SK-N-SH (cell line): Measurements from ENCODE around the gene ARHGAP36. TPM values are rescaled to one million over a fixed set of nuclear protein-coding genes. Genes with fewer than 3 reads are reported as not detected.

ENCODE experiments used
- CTCF ChIA-PET: fragments of 300-600, 350-600 bp; formaldehyde crosslinking; extraction: SDS; loops from one replicate; lab custom pipeline; 2021; lab: Yijun Ruan, JAX
- POLR2A ChIA-PET: fragments of 350-600 bp; sonication (Branson Sonifier 250); formaldehyde crosslinking; extraction: SDS; loops from one replicate; lab custom pipeline; 2020; ENCODE audit warnings: antibody characterized with exemption, inconsistent platforms; lab: Yijun Ruan, JAX
- DNase-seq: peaks from one replicate; pipeline ENCODE4 v3.0.0; 2012
- H2AFZ ChIP-seq: fragments of 200-600 bp; sonication (generic); 2 replicates; pipeline ENCODE4 v1.8.1; 2016; ENCODE audit warnings: antibody characterized with exemption, mild to moderate bottlenecking, low read depth
- H3F3A ChIP-seq: fragments of 200-600 bp; sonication (generic); replicated peaks from 2 replicates; pipeline ENCODE3; 2016; ENCODE audit warnings: antibody characterized with exemption, mild to moderate bottlenecking; ENCODE audit not compliant: insufficient read depth
- H3K27ac ChIP-seq, 2 experiments: fragments of 200-500 bp in 1 of 2; fragments of 200-600 bp in 1 of 2; sonication (Bioruptor generic) in 1 of 2; sonication (generic), shearing (Covaris generic) in 1 of 2; 2 replicates each; pipeline versions ENCODE4 v1.5.1 to v1.6.1; 2014 to 2016; ENCODE audit warnings: low read depth in 2 of 2, inconsistent platforms in 1 of 2, low read length in 1 of 2, mild to moderate bottlenecking in 1 of 2, mixed read lengths in 1 of 2
- H3K27me3 ChIP-seq: fragments of 200-600 bp; sonication (generic), shearing (Covaris generic); 2 replicates; pipeline ENCODE4 v1.6.1; 2016; ENCODE audit warnings: mixed run types; ENCODE audit not compliant: insufficient read depth
- H3K36me3 ChIP-seq, 2 experiments: fragments of 200-500 bp in 1 of 2; fragments of 200-600 bp in 1 of 2; sonication (Bioruptor generic) in 1 of 2; sonication (generic) in 1 of 2; replicated peaks in 1 of 2; 2 replicates each; pipeline versions ENCODE3 to v1.5.1; 2014 to 2016; ENCODE audit warnings: low read length in 1 of 2, mild to moderate bottlenecking in 1 of 2; ENCODE audit not compliant: insufficient read depth in 2 of 2, control insufficient read depth in 1 of 2
- H3K4me1 ChIP-seq, 2 experiments: fragments of 200-500 bp in 1 of 2; fragments of 200-600 bp in 1 of 2; sonication (Bioruptor generic) in 1 of 2; sonication (generic), shearing (Covaris generic) in 1 of 2; 2 replicates each; pipeline versions ENCODE4 v1.5.1 to v1.6.1; 2014 to 2016; ENCODE audit warnings: low read depth in 1 of 2, low read length in 1 of 2, mixed run types in 1 of 2; ENCODE audit not compliant: insufficient read depth in 2 of 2, control insufficient read depth in 1 of 2
- H3K4me2 ChIP-seq: fragments of 200-600 bp; sonication (generic), shearing (Covaris generic); 2 replicates; pipeline ENCODE4 v1.6.1; 2017; ENCODE audit warnings: mixed run types
- H3K4me3 ChIP-seq, 2 experiments: fragments of 200-500 bp in 1 of 2; fragments of 200-600 bp in 1 of 2; sonication (Bioruptor generic) in 1 of 2; sonication (generic), shearing (Covaris generic) in 1 of 2; 2 replicates each; pipeline versions ENCODE4 v1.5.1 to v1.8.1; 2014 to 2016; ENCODE audit warnings: low read depth in 2 of 2, inconsistent platforms in 1 of 2, low read length in 1 of 2, mild to moderate bottlenecking in 1 of 2, mixed read lengths in 1 of 2, moderate library complexity in 1 of 2
- H3K79me2 ChIP-seq: fragments of 200-600 bp; sonication (generic); 2 replicates; pipeline ENCODE4 v1.8.1; 2017; ENCODE audit warnings: mild to moderate bottlenecking; ENCODE audit not compliant: insufficient read depth
- H3K9ac ChIP-seq: fragments of 200-600 bp; sonication (generic); 2 replicates; pipeline ENCODE4 v1.6.1; 2017; ENCODE audit warnings: mixed run types
- H3K9me2 ChIP-seq: fragments of 200-600 bp; sonication (generic); 2 replicates; pipeline ENCODE4 v1.6.1; 2017; ENCODE audit warnings: mixed run types
- H3K9me3 ChIP-seq: fragments of 200-600 bp; sonication (generic); 2 replicates; pipeline ENCODE4 v1.6.1; 2017; ENCODE audit warnings: mixed run types, mild to moderate bottlenecking, moderate library complexity
- H4K20me1 ChIP-seq: fragments of 200-600 bp; sonication (generic); 2 replicates; pipeline ENCODE4 v1.6.1; 2017; ENCODE audit warnings: mild to moderate bottlenecking, mixed run types; ENCODE audit not compliant: insufficient read depth
- EP300 ChIP-seq, 2 experiments: IDR thresholded peaks; 2 replicates each; pipeline versions ENCODE4 v1.4.0 to v1.6.1; 2012; ENCODE audit warnings: borderline replicate concordance in 1 of 2, low read depth in 1 of 2, low read length in 1 of 2
- FOSL2 ChIP-seq: IDR thresholded peaks from 2 replicates; pipeline ENCODE4 v1.4.0; 2012; ENCODE audit warnings: low read depth, mild to moderate bottlenecking, moderate library complexity, borderline replicate concordance
- JUND ChIP-seq: IDR thresholded peaks from 2 replicates; pipeline ENCODE4 v1.4.0; 2012
- MAX ChIP-seq: IDR thresholded peaks from 2 replicates; pipeline ENCODE4 v1.4.0; 2012; ENCODE audit warnings: low read depth
- MXI1 ChIP-seq: IDR thresholded peaks from 2 replicates; pipeline ENCODE4 v1.6.1; 2012; ENCODE audit warnings: mild to moderate bottlenecking, low read depth, low read length, improper control_type of control experiment
- NFIC ChIP-seq: IDR thresholded peaks from 2 replicates; pipeline ENCODE4 v1.4.0; 2012; ENCODE audit warnings: borderline replicate concordance
- NRF1 ChIP-seq: IDR thresholded peaks from 2 replicates; pipeline ENCODE4 v1.6.1; 2012; ENCODE audit warnings: low read depth, mild to moderate bottlenecking, low read length
- POLR2AphosphoS5 ChIP-seq: IDR thresholded peaks from 2 replicates; pipeline ENCODE4 v1.6.1; 2012; ENCODE audit warnings: low read depth, low read length
- RAD21 ChIP-seq: IDR thresholded peaks from 2 replicates; pipeline ENCODE4 v1.6.1; 2012; ENCODE audit warnings: mild to moderate bottlenecking, low read length
- REST ChIP-seq: IDR thresholded peaks from 2 replicates; pipeline ENCODE4 v1.6.1; 2012; ENCODE audit warnings: mild to moderate bottlenecking, low read depth, low read length, moderate library complexity
- RXRA ChIP-seq: IDR thresholded peaks from 2 replicates; pipeline ENCODE4 v1.4.0; 2012; ENCODE audit warnings: low read depth, mild to moderate bottlenecking, borderline replicate concordance
- TEAD4 ChIP-seq: IDR thresholded peaks from 2 replicates; pipeline ENCODE4 v1.4.0; 2012; ENCODE audit warnings: mild to moderate bottlenecking, borderline replicate concordance; ENCODE audit not compliant: insufficient read depth
- YY1 ChIP-seq: IDR thresholded peaks from 2 replicates; pipeline ENCODE4 v1.4.0; 2012; ENCODE audit warnings: low read depth, mild to moderate bottlenecking
- ZBTB33 ChIP-seq: IDR thresholded peaks from 2 replicates; pipeline ENCODE4 v1.4.0; 2012; ENCODE audit warnings: low read depth, borderline replicate concordance
- WGBS: methylation state at CpG from one replicate; pipeline ENCODE4 v1.1.6; 2017; ENCODE audit warnings: low lambda C conversion rate; 5-methylcytosine and 5-hydroxymethylcytosine counted together
- polyA plus RNA-seq, 3 experiments: library from polyadenylated mRNA; depleted of rRNA; stranded (reverse); fragments of >200 nt; gene quantifications; 2 replicates each; pipeline ENCODE4 v1.2.3, GENCODE V29; 2012
- TF ChIP-seq, protein P1 (sequence below): IDR thresholded peaks from 2 replicates; pipeline ENCODE4; 2012
- TF ChIP-seq, protein P2 (sequence below): fragments of 150-350 bp; IDR thresholded peaks from 2 replicates; pipeline ENCODE4 v1.6.1; 2017; ENCODE audit warnings: antibody characterized with exemption, low read length, low read depth, borderline replicate concordance
- TF ChIP-seq, protein P3 (sequence below): IDR thresholded peaks from 2 replicates; pipeline ENCODE4 v1.4.0; 2012; ENCODE audit warnings: low read depth, borderline replicate concordance

The ARHGAP36 gene
- polyA plus RNA-seq, 1 of the 3 experiments (the other 2 are of a cell fraction), result 0.23 TPM

- H3K27me3 ChIP-seq, result no peaks in the 10 kb centered on the region; the same call in 1 of the 2 replicates
- ChIA-PET POLR2A (no interaction called here), CTCF (interaction anchor here (0.7 to 1.5 kb wide), 2 partner anchors 18 to 53 kb away, joined by 3 to 5 read pairs; no protein-coding TSS in a partner anchor)
- 39% methylated on average over 9 of the region's 9 CpGs for WGBS
- no peaks in the 10 kb centered on the region for H4K20me1 ChIP-seq
- no peaks in the 10 kb centered on the region for H3K9me3 ChIP-seq
- no peak overlapping the region for H3K4me2 ChIP-seq
- no peaks in the 10 kb centered on the region for H3K36me3 ChIP-seq
- no peaks in the 10 kb centered on the region for H3K9me2 ChIP-seq
- H2AFZ ChIP-seq, result no peak overlapping the region
- no peaks in the 10 kb centered on the region for H3F3A ChIP-seq
- H3K79me2 ChIP-seq, result no peaks in the 10 kb centered on the region
- H3K4me3 ChIP-seq, result no peak overlapping the region
- no peak overlapping the region for H3K9ac ChIP-seq
- no peak for TF ChIP-seq EP300 (IDR thresholded peaks at IDR 0.05; ENCODE audit: borderline replicate concordance in 1 of 2, low read depth in 1 of 2, low read length in 1 of 2)
- peaks cover 0 to 20% of the 10 kb centered on the region in 2 experiments; a peak in 1 of 4 replicates for H3K4me1 ChIP-seq
- H3K27ac ChIP-seq, result no peak overlapping the region
- DNase-seq, result no peak
Measured at GRCh38 chrX:131047180-131047579, 11.0 kb upstream of the ARHGAP36 start.

DNA sequence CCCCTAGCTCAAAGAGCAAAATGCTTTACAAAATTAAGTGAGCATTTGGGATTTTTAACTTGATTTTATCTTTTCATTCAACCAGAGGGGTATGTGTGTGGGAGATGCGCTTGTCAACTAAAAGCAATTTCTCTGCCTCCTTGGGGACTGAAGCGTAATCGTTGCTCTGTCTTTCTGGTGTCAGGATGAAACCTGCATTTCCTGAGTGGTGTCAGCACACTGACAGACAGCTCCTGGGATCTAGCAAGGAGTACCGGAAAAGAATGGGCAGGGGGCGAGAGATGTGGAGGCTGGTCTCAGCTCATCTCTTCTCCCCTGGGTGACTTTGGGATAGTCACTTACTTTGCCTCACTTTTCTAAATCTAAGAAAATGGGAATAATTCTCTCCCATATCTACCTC lies 5.1 kb upstream of the ARHGAP36 start:
- POLR2A ChIA-PET, result interaction anchor here (1.1 kb wide), 1 partner anchor 12 kb away, joined by 3 read pairs; no protein-coding TSS in a partner anchor
- Histone ChIP-seq H3K36me3 (no peaks in the 10 kb centered on the region), H3K4me2 (no peak overlapping the region), H3K9ac (no peak overlapping the region), H3K9me2 (no peaks in the 10 kb centered on the region), H3K27me3 (no peaks in the 10 kb centered on the region; the same call in 1 of the 2 replicates), H4K20me1 (no peaks in the 10 kb centered on the region), H2AFZ (no peak overlapping the region), H3F3A (no peaks in the 10 kb centered on the region), H3K9me3 (no peaks in the 10 kb centered on the region), H3K27ac (no peak overlapping the region), H3K79me2 (no peaks in the 10 kb centered on the region), H3K4me3 (no peak overlapping the region), H3K4me1 (no peaks in the 10 kb centered on the region; a peak in 1 of 4 replicates)
- CTCF ChIA-PET, result interaction anchor here (0.7 kb wide), 1 partner anchor 624 kb away, joined by 3 read pairs; no protein-coding TSS in a partner anchor
- DNase-seq, result no peak
- 53% methylated on average over 5 of the region's 5 CpGs for WGBS
- TF ChIP-seq JUND, result no peak
- TF ChIP-seq MXI1, result no peak
- TF ChIP-seq, protein P1, sequence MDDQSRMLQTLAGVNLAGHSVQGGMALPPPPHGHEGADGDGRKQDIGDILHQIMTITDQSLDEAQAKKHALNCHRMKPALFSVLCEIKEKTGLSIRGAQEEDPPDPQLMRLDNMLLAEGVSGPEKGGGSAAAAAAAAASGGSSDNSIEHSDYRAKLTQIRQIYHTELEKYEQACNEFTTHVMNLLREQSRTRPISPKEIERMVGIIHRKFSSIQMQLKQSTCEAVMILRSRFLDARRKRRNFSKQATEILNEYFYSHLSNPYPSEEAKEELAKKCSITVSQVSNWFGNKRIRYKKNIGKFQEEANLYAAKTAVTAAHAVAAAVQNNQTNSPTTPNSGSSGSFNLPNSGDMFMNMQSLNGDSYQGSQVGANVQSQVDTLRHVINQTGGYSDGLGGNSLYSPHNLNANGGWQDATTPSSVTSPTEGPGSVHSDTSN, result no peak
- TF ChIP-seq RAD21, result no peak
- no peak for TF ChIP-seq POLR2AphosphoS5
- TF ChIP-seq TEAD4, result no peak
- TF ChIP-seq NFIC, result no peak
- no peak for TF ChIP-seq NRF1
- TF ChIP-seq REST, result no peak
- no peak for TF ChIP-seq ZBTB33
- no peak for TF ChIP-seq YY1
- no peak for TF ChIP-seq FOSL2
- TF ChIP-seq, protein P2, sequence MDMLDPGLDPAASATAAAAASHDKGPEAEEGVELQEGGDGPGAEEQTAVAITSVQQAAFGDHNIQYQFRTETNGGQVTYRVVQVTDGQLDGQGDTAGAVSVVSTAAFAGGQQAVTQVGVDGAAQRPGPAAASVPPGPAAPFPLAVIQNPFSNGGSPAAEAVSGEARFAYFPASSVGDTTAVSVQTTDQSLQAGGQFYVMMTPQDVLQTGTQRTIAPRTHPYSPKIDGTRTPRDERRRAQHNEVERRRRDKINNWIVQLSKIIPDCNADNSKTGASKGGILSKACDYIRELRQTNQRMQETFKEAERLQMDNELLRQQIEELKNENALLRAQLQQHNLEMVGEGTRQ, result no peak
- TF ChIP-seq EP300 (IDR thresholded peaks at IDR 0.05; ENCODE audit: borderline replicate concordance in 1 of 2, low read depth in 1 of 2, low read length in 1 of 2), result no peak
- no peak for TF ChIP-seq RXRA
- no peak for TF ChIP-seq MAX
- TF ChIP-seq, protein P3, sequence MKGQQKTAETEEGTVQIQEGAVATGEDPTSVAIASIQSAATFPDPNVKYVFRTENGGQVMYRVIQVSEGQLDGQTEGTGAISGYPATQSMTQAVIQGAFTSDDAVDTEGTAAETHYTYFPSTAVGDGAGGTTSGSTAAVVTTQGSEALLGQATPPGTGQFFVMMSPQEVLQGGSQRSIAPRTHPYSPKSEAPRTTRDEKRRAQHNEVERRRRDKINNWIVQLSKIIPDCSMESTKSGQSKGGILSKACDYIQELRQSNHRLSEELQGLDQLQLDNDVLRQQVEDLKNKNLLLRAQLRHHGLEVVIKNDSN, result no peak
